ENCODE data around the gene SULT2B1.

Gene SULT2B1

GRCh38 chr19:48511800-48512503, 40.0 kb upstream of the SULT2B1 start, which contains the start of gene LMTK3:
LMTK3 (minus strand) TSS chr19:48511835; CDS start chr19:48511576, 259 bp downstream.
- no peak within 1 kb of the TSS for H3K9ac ChIP-seq
- peaks cover 17% of the 10 kb centered on the region for H3K4me1 ChIP-seq (ENCODE audit: low read depth, poor library complexity, severe bottlenecking)
- no peaks in the 10 kb centered on the region for H3K79me2 ChIP-seq (ENCODE audit: insufficient read depth, low read depth)
- H3K4me3 ChIP-seq (IDR thresholded peaks at IDR 0.05; ENCODE audit: insufficient read depth, low read depth, low read length): no peak within 1 kb of the TSS
- H3K4me2 ChIP-seq: peak within 1 kb of the TSS; percentile 41; the same call in 1 of the 2 replicates
- H3K27ac ChIP-seq: no peak within 1 kb of the TSS
- no peak within 1 kb of the TSS for H2AFZ ChIP-seq (ENCODE audit: low read depth)
- no peaks in the 10 kb centered on the region for H3K36me3 ChIP-seq (ENCODE audit: insufficient read depth)
- peaks cover 57% of the 10 kb centered on the region for H3K27me3 ChIP-seq (ENCODE audit: insufficient read depth, low read depth)
- no peak for TF ChIP-seq CTCF (conservative IDR thresholded peaks at IDR 0.05; ENCODE audit: low read depth, low read length)
- no peaks in the 10 kb centered on the region for H4K20me1 ChIP-seq (ENCODE audit: insufficient read depth)

GRCh38 chr19:48512504-48513288, 39.3 kb upstream of the SULT2B1 start:
- Histone ChIP-seq H3K4me1 (ENCODE audit: low read depth, poor library complexity, severe bottlenecking) (peaks cover 17% of the 10 kb centered on the region), H3K27ac (no peak overlapping the region), H3K4me3 (IDR thresholded peaks at IDR 0.05; ENCODE audit: insufficient read depth, low read depth, low read length) (no peak overlapping the region), H2AFZ (ENCODE audit: low read depth) (peak overlapping the region; percentile 98), H3K4me2 (peak overlapping the region; percentile 75; the same call in 1 of the 2 replicates), H3K27me3 (ENCODE audit: insufficient read depth, low read depth) (peaks cover 57% of the 10 kb centered on the region), H4K20me1 (ENCODE audit: insufficient read depth) (no peaks in the 10 kb centered on the region), H3K79me2 (ENCODE audit: insufficient read depth, low read depth) (no peaks in the 10 kb centered on the region), H3K9ac (no peak overlapping the region), H3K36me3 (ENCODE audit: insufficient read depth) (no peaks in the 10 kb centered on the region)
- no peak for TF ChIP-seq CTCF (conservative IDR thresholded peaks at IDR 0.05; ENCODE audit: low read depth, low read length)

- Histone ChIP-seq H3K79me2 (ENCODE audit: insufficient read depth, low read depth) (no peaks in the 10 kb centered on the region), H3K27ac (no peak overlapping the region), H4K20me1 (ENCODE audit: insufficient read depth) (no peaks in the 10 kb centered on the region), H3K4me2 (peak overlapping the region; percentile 75), H2AFZ (ENCODE audit: low read depth) (peak overlapping the region; percentile 98), H3K4me1 (ENCODE audit: low read depth, poor library complexity, severe bottlenecking) (peaks cover 17% of the 10 kb centered on the region), H3K9ac (peak overlapping the region; percentile 46; the same call in 1 of the 2 replicates), H3K36me3 (ENCODE audit: insufficient read depth) (no peaks in the 10 kb centered on the region), H3K27me3 (ENCODE audit: insufficient read depth, low read depth) (peaks cover 55% of the 10 kb centered on the region), H3K4me3 (IDR thresholded peaks at IDR 0.05; ENCODE audit: insufficient read depth, low read depth, low read length) (no peak overlapping the region)
- TF ChIP-seq CTCF (conservative IDR thresholded peaks at IDR 0.05; ENCODE audit: low read depth, low read length): no peak
Observed at GRCh38 chr19:48513289-48514122, 38.5 kb upstream of the SULT2B1 start.

GRCh38 chr19:48514123-48514458, 37.9 kb upstream of the SULT2B1 start:
- Histone ChIP-seq H3K36me3 (ENCODE audit: insufficient read depth) (no peaks in the 10 kb centered on the region), H3K79me2 (ENCODE audit: insufficient read depth, low read depth) (no peaks in the 10 kb centered on the region), H4K20me1 (ENCODE audit: insufficient read depth) (no peaks in the 10 kb centered on the region), H3K27ac (no peak overlapping the region), H3K4me3 (IDR thresholded peaks at IDR 0.05; ENCODE audit: insufficient read depth, low read depth, low read length) (no peak overlapping the region), H3K27me3 (ENCODE audit: insufficient read depth, low read depth) (peaks cover 49% of the 10 kb centered on the region), H3K4me2 (peak overlapping the region; percentile 75; the same call in 1 of the 2 replicates), H2AFZ (ENCODE audit: low read depth) (peak overlapping the region; percentile 98; the same call in 1 of the 2 replicates), H3K4me1 (ENCODE audit: low read depth, poor library complexity, severe bottlenecking) (peaks cover 17% of the 10 kb centered on the region), H3K9ac (no peak overlapping the region)
- TF ChIP-seq CTCF (conservative IDR thresholded peaks at IDR 0.05; ENCODE audit: low read depth, low read length): no peak

Data from KMS-11 (cell line).